ENCODE measurements around the gene PDE1A.

The PDE1A gene

DNA sequence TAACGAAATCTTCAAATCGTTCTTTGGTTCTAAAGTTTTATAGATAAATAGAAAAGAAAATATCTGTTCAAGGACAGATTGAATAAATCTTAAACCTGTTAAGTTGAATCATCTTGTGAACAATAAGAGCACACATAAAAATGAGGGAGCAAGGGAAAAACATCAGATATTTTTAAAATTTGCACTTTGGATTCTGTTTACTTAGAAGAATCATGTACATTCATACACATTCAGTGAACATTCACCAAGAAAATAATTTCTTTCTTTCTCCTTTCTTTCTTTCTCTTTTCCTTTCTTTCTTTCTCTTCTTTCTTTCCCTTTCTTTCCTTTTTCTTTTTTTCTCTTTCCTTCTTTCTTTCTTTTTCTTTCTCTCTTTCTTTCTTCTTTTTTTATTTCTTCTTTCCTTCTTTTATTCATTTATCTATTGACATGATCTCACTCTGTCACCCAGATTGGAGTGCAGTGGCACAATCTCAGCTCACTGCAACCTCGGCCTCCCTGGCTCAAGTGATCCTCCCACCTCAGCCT lies 164.9 kb downstream of the PDE1A start:
- no peak for DNase-seq

DNA sequence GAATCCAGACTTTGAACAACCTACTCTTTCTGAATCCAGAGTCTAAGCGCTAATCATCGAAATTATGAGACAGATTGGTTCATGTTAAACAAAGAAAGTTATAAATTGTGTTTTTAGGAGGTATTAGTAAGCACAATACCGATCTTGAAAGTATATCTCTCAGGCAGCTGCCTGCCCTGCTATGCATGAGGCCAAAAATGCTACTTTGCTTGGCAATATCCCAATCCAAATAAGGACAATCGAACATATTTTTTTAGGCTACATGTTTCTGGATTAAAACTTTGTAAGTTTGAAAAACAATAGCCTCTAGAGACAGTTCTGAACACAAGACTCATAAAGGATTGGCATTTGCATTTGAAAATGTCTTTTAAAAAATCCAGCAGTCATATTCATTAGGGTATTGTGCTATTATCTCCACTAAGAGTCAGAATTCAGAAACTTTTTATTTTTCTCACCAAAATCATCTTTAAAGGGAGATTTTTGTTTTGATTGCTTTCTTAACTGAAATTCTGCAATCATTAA lies 167.1 kb downstream of the PDE1A start:
- DNase-seq, result no peak

DNA sequence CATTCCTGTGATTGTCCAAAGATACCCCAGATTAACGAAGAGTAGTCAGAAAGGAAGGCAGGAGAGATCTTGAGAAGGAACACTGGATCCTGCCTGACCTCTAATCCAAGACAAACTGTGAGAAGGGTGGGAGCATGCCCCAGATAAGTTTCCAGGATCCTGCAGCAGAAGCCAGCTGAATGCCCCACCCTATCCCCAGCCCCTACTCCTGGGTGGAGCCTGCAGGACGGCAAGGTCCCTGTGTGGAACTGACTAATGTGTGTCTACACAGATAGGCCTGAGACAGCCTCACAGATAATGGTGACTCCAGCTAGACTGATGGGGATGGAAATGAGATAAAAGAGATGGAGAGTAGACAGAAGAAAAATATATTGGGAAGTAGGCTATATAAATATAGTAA lies 174.3 kb downstream of the PDE1A start:
- DNase-seq, result no peak

DNA sequence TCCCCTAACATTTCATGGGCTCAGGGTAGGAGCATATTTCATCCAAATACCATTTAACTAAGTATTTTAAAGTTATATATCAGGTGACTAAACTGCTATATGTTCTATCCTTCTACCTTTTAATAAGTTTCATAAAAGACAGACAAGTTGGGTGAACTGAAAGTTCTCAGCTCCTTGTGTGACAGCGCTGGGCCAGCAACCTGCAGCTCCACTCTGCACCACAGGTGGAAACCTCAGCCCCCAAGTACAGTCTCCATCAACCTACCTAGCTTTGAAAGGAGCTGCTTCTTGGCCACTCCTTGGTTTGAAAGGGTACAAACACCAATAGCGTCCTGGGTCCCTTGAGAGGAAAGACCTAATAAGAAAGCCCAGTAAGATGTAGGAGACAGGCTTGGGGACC lies 177.9 kb downstream of the PDE1A start:
- DNase-seq, result no peak

DNA sequence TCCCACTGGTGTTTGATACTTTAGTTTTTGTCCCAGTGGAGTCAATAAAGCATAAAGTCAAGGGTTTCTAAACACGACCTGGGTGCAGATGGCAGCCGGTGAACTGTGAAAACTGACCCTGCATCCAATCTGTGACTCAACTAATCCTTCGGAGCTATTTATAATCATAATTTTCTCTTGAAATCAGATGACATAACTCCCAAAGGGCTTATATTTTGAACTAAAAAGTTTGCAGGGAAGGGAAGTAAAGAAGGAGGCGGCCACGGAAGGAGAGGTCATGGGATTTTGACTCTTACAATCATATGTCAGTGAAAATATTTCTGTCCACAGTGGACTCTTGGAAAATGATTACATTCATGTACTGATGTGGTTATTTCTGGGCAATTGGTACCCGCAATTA lies 178.5 kb downstream of the PDE1A start:
- DNase-seq, result no peak

DNA sequence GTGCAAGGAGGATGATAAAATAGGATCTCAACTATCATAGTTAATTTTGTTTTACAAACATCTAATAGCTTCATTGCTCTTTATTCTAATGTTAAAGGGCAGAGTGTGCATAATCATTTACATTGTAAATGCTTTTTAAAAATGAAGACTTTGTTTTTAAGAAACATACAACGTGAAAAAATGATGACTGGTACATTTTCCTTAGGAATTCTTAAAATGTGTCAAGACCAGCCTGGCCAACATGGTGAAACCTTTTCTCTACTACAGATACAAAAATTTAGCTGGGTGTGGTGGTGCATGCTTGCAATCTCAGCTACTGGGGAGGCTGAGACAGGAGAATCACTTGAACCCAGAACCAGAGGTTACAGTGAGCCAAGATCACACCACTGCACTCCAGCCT lies 179.0 kb downstream of the PDE1A start:
- no peak for DNase-seq

DNA sequence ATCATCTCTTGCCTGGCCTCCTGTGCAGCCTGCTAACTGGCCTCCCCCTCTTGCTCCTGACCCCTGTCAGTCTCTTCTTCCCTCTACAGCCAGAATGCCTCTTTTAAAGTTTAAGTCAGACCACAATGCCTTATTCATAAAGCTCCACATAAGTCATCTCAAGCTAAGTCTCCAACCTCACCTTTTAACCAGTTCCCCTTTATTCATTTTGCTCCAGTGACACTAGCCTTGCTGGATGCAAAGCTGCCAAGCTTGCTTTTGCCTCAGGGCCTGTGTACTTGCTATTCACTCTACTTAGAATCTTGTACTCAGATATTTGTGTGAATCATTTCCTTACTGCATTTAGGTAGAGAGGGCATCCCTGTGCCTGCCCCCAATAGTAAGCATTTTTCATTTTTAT lies 180.9 kb downstream of the PDE1A start:
- DNase-seq, result no peak

DNA sequence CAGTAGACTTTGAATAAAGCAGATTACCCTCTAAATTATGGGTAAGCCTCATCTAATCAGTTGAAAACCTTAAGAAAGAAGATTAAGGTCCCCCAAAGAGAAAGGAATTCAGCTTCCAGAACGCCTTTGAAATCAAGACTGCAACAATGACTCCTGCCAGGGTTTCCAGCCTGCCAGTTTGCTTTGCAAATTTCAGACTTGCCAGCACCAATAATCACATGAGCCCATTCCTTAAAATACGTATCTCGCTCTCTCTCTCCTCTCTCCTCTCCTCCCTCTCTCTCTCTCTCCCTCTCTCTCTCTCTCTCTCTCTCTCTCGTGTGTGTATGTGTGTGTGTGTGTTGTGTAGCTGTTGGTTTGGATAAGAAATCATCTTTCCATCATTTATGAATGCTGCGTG lies 184.2 kb downstream of the PDE1A start:
- no peak for DNase-seq

DNA sequence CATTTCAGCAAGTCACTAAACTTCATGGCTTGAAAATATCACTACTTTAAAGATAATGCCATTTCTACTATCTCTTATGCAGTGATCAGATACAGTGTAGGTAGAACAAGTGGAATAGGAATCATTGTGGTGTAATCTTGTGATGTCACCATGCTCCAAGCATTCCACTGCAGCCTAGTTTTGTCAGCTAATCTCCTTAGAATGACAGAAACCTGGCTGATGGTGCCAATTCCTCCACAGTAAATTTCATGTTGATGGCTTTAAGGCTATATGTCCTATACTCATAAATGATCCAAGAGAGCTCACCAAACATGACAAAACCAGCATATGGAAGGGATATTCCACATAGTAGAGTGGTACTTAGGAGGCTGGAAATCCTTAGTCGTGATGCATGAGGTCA lies 184.9 kb downstream of the PDE1A start:
- no peak for DNase-seq

DNA sequence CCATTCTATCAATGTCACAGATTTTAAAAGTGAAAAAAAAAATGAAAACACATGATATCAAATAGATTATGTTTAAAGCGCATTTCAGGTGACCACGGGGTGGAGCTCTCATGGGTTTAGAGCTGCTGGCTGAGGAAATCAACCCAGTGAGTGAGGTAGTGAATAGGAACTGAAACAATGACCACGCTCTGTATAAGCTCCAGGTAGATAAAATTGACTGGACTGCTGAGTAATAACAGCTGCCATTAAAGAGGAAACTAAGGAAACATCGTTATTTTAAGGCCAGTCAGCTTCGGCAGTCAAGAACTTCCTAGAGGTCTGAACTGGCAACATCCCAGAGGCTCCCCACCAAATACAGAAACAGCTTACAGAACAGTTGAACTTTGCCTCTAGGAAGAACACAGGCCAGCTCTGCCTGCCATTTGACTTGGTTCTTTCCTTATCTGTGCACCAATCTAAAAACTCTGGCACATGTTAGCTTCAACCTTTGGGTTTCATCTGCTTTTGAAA lies 185.9 kb downstream of the PDE1A start:
- DNase-seq, result peak; percentile 14

DNA sequence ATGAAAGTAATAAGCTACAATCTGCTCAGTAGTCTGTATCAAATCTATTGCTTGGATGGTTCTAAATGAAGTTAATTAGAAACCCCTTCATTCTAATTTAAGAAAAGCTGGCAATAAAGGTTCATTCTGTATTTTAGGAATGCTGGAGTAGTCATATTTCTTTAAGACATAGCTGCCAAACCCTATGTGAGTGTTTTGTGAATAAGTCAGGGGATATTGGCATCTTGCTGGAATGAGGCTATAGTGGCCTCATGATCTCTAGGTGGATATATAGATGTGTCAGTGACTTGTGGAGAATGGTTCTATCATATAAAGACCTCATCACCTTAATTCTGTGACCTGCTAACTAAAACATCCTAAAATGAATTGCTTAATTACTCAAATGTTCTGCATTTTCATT lies 196.3 kb downstream of the PDE1A start:
- no peak for DNase-seq

DNA sequence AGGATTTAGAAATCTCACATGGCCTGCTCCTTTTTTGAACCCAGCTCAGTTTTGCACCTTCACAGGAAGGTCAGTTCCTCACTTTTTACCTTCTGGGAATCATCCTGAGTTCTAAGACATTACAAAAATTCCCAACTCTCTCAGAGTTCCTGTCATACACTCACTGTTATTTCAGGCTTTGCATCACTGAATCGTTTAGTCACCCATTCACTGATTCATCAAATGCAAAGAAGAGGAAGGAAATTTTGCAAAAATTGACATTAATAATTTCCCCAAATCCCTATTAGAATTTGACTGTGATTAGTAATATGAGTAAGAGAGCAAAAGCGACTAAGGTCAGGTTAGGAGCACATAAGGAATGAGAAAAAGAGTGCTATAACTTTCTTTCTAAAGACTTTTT lies 197.5 kb downstream of the PDE1A start:
- DNase-seq, result no peak

DNA sequence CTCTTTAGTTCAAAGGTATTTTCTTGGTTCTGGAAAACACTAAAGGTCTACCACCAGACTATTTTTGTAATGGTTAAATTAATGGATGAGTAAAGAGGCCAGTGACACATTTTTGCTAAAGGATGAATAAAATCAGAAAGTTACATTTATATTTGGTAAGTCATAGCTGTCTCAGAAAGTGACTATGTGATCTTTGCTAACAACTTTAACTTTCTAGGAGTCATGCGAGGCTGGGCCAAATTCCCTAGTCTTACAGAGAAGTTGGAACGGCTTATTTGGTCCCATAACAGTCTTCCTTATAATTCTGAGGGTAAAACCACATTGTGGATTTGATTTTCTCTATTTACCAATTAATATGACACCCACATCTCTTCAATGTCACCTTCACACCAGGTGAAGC lies 198.1 kb downstream of the PDE1A start:
- DNase-seq, result no peak

DNA sequence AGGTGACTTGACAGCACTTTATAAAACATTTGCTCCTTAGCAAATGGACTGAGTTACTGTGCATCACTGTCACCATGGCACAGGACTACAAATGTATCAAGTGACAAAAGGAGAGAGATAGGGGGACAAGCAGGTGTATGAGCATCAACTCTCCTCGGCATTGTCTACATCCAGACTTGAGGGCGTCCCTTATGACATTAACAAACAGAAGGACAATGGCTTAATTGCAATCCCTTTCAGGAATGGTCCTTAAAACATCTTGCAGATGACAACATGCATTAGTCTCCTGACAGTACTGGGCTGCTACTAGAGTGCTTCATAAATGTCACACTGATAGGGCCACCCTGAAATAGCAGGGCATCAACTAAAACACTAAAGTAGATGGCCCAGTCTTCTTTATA lies 198.8 kb downstream of the PDE1A start:
- DNase-seq, result no peak

DNA sequence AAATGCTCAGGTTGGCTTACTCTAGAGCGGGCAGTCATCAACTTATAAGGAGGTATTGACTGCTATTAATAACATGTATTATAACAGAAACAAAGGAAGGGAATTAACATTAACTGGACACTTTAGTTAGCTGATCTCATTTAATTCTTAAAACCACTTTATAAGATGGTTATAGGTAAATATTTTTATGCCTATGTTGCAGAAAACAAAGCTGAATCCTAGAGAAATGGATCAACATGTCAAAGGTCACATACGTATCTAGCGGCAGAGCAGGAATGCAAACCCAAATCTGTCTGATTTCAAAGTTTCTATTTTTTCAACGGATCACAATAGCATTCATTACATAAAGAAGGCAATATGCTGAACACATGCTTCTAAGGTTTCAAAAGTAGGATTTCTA lies 200.0 kb downstream of the PDE1A start:
- DNase-seq, result no peak

DNA sequence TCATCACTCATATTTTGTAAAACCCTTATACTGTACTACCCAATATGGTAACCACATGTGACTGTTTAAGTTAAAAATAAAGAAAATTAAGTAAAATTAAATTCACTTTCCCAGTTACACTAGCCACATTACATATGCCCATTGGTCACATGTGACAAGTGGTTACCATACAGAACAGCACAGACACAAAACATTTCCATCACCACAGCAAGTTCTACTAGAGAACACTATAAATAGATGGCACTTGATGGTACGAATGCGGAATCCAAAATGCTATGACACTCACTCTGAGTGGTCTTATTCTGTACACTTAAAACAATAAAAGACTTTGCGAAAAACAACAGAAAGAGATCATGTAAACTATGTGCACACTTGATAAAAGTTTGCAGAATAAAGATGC lies 202.2 kb downstream of the PDE1A start:
- no peak for DNase-seq

DNA sequence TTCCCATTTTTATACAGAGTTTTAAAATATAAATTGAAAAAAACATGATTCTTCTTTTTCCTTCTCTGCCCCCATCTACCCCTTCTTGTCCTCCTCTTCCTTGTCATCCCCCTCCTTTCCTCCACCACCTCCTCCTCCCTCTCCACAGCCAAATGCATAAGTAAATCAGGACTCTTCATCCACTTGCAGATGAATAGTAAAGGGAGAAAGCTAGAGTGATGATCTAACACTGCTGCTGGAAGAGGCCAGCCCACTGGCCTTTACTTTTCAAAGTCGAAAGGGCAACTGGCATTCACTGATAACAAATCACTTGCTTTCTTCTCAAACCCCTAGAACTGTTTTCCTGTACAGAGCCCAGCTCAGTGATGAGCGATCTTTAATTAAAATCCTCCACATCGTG lies 205.8 kb downstream of the PDE1A start:
- DNase-seq, result no peak

DNA sequence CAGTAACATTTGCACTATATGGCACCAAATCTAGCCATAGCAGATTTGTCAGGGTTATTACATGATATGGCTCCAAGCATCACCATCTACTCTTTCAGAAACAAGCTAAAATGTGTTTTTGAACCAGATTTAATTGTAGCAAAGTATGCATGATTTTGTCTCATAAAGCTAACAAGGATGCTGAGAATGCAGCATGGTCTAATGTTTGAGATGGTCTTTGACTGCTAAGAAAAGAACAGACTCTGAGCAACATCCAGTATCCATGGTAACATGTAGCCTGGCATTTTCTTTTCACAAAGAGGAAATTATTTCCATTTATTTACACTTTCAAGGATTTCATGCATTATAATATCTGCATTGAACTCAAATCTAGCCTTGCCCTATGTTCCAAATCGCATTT lies 206.5 kb downstream of the PDE1A start:
- DNase-seq, result no peak

DNA sequence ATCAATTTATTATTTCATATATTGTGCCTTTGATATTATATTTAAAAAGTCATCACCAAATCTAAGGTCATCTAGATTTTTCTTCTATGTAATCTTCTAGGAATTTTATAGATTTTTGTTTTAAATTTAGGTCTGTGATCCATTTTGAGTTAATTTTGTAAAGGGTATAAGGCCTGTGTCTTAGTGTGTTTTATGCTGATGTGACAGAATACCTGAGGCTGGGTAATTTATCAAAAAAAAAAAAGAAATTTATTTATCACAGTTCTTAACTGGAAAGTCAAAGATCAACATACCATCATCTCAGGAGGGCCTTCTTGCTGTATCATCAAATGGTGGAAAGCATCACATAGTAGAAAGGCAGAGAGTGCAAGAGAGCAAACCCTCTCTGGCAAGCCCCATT lies 216.2 kb downstream of the PDE1A start:
- DNase-seq, result no peak

DNA sequence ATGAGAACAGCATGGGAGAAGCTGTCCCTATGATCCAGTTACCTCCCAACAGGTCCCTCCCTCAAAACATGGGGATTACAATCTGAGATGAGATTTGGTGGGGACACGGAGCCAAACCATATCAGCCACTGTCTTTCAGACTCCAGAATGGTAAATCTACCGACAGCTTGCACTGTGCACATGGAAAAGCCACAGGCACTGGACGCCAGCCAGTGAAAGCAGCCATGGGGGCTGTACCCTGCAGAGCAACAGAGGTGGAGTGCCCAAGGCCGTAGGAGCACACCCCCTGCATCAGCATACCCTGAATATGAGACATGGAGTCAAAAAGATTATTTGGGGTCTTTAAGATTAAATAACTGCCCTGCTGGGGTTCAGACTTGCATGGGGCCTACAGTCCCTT lies 218.4 kb downstream of the PDE1A start:
- no peak for DNase-seq

DNA sequence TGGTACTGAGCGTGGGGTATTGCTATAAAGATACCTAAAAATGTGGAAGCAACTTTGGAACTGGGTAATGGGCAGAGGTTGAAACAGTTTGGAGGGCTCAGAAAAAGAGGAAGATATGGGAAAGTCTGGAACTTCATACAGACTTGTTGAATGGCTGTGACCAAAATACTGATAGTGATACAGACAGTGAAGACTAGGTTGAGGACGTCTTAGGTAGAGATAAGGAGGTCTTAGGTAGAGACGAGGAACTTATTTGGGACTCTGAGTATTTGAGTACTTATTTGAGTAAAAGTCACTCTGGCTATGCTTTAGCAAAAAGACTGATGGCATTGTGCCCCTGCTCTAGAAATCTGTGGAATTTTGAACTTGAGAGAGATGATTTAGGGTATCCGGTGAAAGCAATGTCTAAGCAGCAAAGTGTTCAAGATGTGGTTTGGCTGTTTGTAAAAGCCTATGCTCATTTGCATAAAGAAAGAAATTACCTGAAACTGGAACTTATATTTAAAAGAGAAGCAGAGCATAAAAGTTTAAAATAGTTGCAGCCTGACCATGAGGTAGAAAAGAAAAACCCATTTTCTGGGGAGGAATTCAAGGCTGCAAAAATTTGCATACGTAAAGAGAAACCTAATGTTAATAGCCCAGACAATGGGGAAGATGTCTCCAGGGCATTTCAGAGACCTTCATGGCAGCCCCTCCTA lies 219.6 kb downstream of the PDE1A start:
- no peak for DNase-seq

DNA sequence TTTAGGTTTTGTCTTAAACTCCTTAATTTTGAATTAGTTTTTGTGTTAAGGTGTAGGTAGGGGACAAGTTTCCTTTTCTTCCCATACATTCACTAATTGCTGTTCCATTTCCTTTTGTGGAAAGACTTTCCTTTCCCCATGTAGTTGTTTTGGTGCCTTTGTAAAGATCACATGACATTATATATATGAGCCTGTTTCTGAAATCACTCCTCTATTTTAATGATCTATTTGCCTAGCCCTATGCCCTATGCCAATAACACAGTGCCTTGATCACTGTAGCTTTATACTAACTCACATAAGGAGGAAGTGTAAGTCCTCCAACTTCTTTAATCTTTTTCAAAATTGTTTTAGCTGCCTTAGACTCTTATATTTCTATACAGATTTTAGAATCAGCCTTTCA lies 229.3 kb downstream of the PDE1A start:
- DNase-seq, result no peak

DNA sequence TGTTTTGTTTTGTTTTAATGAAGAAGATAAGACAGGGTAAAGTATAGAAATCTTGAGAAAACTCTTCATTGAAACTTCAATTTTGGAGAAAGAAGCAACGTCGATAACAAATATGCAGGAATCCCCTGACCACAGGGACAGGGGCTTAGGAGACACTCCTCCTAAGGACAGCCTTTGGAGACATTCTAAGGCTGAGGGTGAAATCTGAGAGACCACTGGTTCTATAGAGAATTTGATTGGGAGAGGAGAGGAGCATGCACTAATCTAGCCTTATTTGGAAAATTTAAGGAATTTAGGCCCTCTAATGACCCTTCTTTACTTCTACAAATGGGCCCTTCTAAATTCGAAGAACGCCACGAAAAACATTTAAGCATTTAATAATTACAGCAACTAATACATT lies 233.5 kb downstream of the PDE1A start:
- no peak for DNase-seq

DNA sequence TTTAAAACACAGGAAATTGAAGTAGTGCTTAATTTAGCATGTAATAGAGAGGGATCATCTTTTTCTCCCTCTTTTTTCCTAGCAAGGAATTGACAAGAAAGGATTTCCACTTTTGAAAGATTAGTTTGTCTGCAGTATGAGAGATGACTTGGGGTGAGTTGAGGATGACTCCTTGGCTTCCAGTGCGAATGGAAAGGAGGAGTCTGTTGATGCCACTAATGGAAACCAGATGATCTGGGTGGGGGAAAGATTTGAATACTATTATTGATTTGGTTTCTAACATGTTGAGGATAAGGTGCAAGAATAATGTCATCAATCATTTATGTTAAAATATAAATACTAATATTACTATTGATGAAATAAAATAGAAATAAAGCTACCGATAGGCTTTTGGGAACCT lies 235.8 kb downstream of the PDE1A start:
- DNase-seq, result no peak

DNA sequence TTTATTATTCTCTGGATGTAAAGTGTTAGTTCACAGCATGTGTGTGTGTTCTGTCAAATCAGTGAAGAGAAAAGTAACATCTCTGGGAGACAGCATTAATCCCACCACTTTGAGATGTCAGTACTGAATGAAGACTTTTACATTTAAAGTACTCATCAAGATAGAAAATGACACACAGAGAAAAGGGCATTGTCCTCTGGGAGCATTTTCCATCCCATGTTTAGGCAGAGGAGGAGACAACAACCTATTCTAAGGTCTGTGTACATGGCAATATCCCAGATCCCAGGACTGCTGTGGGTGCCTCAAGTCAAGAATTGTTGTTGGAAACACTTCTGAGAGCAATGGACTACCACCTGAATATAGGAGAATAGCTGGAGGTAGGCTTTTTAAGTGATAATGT lies 239.7 kb downstream of the PDE1A start:
- no peak for DNase-seq
